ELF-1 (cell line): ENCODE measurements around the gene ATP8A1.

Source experiments
- DNase-seq: peaks from one replicate; pipeline ENCODE4 v3.0.0-alpha.2; 2016; ENCODE audit warnings: low read depth, low spot score

Gene ATP8A1

GRCh38 chr4:42366959-42367358, 289.9 kb downstream of the ATP8A1 start:
- no peak for DNase-seq

DNA sequence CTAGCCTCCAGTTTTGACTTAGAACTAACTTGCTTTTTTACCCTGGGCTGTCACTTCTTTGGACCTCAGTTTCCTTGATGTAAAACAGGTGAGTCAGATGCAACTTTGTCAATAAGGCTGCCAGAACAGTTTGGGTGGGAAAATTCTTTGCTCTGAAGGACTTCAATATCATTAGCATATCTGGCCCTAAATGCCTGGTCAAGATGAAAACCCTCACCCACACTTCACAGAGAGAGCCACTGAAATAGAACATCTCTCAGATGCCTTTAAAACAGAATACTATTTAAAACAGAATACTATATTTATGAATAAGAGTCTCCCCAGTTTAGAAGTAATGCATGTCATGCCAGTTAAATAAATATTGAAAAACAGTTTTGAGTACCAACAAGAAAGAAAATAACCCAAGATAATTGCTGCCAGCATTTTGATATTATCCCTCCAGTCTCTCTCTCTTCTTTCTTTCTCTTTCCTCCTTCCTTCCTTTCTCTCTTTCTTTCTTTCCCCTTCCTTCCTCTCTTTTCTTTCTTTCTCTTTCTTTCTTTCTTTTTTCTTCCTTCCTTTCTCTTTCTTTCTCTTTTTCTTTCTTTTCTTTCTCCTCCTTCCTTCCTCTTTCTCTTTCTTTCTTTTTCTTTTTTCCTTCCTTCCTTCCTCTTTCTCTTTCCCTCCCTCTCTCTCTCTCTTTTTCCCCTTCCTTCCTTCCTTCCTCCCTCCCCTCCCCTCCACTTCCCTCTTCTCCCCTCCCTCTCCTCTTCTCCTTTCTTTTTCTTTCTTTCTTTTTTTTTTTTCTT, 292.4 kb downstream of the ATP8A1 start:
- DNase-seq: no peak

GRCh38 chr4:42363614-42364013, 293.3 kb downstream of the ATP8A1 start:
- DNase-seq: no peak

GRCh38 chr4:42362591-42362990, 294.3 kb downstream of the ATP8A1 start:
- DNase-seq: no peak

DNA sequence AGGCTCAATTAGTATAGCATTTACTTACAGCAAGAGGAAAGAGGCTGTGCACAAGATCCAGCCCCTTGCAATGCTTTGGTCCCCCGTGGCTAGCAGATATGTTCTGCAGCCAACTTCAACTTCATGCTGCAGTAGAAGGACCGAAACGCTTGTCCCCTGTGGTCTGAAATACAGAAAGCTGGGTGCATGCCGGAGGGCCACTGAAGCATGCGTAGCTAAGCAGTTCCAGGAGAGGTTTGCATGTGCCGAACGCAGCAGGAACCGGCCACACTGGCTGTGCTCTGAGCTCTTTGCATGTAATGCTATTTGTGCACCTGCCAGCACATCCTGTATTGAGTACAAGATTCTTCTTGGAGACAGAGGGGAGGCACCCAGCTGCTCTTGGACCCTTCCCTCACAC, 295.4 kb downstream of the ATP8A1 start:
- no peak for DNase-seq

DNA sequence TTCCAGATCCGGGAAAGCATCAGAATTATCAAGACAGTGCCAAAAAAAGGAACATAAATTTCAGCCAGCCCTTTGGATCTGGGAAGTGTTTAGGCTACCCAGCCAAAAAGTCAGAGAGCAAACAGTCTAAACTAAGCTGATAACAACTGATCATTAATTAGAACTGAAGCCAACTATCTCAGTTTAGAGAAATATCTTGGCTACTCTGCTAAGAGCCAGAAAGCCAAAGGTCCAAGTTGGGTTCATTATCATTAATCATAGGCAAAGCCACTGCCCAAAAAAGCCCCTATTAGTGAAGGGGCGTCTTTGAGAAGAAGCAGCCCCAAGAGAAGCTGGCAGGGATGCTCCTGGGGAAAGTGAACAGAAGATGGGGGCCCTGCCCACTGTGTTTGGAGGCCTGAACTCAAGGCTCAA, 296.6 kb downstream of the ATP8A1 start:
- DNase-seq: no peak

DNA sequence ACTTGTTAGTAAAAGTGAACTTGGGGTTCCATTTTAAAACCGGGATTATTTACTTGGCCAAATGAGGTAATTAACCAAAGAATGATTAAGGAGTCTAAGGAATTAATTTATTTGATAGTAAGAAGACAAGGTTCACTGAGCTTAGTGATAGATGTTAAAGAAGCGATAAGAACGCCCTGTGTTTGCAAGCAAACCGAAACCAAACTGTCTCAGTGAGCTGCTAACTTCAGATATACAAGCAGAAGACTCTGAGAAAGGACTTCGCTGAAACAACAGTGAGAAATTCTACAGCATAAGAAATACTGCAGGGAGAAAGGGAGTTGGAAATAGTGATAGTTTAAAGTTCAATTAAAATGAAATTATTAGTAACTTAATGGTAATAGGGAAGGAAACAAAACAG, 297.2 kb downstream of the ATP8A1 start:
- DNase-seq: no peak
